GM19463 (cell line): ENCODE data around the gene ZFHX2.

Experiments used
- ATAC-seq: cut with Tn5 transposase; IDR thresholded peaks from one replicate; pipeline ENCODE4 v1.9.1; 2021; ENCODE audit warnings: mild to moderate bottlenecking, moderate library complexity; ENCODE audit not compliant: unreplicated experiment

Gene ZFHX2

DNA sequence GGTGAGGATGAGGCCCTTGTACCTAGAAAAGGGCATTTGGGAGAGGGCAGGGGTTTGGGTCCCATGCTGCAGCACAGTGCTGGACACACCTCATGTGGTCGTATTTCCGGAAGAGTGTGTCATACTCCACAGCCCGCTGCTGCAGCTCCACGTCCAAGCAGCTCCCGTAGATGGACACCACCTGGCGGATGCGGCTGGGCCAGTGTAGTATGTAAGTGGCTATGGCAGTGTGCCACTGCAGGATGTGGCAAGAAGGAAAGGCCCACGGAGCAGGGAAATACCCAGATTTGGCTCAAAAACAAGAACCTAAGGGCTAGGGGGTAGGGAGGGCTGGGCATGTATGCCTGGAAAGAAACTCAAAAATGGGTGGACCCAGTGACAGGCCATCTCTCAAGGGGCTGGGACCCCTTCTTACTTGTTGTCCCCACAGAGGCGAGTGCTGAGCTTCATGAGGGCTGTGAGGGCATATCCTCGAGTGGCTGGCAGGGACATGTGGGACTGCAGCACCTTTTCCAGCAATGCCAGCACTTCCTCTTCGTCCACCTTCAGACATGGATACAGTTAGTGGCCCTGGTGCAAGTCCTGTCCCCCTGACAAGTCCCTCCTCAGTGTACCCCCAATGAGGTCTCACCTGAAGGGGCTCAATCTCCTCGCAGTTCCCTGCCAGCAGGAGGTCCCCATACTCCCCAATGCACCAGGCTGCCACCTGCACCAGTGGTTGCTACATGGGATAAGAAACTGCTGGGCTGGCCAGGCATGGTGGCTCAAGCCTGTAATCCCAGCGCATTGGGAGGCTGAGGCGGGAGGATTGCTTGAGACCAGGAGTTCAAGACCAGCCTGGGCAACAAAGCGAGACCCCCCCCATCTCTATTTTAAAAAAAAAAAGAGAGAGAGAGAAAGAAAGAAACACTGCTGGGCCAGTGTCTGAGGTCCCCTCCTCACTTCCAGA, 10.6 kb upstream of the ZFHX2 start:
- no peak for ATAC-seq

- ATAC-seq: no peak
Measured at GRCh38 chr14:23561259-23561658, 9.7 kb upstream of the ZFHX2 start.

DNA sequence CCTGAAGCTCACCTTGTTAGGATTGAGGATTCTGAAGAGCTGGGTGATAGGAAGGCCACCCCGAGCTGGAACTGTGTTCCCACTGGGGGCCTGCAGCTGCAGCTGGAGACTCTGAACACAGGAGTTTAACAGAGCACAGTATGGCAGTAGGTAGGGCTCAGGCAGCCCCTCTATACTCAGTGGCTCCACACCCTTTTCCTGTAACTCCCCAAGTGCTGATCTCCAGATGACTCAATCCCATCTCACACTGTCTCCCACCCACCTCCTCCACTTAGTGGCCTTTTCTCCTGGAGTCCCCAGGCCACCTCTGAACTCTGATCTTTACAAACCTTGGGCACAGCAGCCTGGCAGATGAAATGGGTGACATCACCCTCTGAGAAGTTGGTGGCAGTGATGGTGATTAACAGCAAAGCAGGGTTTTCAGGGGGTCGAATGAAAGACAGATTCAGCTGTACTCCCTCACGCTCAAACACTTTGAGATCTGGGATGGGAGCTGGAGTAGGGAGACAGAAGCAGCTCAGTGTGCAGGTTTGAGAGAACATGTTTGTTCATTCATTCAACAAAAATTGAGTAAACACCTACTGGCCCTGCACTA, 8.5 kb upstream of the ZFHX2 start:
- ATAC-seq: no peak

DNA sequence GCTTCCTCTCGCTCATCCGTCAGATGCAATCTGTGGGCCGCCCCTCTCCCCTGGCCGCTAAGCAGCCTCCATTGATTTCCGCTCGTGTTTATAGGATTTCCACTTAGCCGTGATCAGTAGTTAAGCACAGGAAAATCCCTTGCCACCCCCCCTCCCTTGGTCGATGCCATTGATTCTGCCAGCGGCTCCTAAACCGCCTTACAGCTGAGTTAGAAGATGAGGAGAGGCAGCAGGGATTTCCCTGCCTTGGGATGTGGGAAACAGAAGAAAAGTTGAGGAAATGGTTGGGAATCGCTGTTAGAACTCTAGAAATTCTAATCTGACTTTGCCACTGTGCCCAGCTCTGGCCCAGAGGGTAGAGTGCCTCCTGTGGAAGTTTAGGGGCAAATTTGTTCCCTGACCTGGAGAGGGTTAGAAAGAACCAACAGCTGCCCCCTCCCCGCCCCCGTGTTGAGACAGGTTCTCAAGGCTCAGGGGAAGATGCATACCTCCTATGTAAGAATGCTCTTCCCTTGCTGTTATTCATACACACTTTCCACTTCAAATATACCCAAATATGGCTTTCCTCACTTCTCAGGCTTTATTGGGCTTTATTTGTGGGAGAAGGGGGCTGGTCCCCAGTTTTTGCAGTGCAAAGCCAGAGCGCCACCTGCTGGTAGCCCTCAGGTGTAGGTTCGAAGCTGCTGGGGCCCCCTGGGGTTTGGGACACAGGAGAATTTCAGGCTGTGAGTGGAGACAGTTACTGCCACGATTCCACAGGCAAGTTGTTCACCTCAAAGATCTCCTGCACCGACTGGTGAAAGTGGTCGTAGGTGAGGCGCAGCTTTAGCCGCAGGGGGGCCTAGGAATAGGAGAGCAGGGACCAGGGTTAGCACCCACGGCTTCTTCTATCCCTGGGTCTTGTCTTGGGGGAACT, 7.7 kb upstream of the ZFHX2 start:
- no peak for ATAC-seq

DNA sequence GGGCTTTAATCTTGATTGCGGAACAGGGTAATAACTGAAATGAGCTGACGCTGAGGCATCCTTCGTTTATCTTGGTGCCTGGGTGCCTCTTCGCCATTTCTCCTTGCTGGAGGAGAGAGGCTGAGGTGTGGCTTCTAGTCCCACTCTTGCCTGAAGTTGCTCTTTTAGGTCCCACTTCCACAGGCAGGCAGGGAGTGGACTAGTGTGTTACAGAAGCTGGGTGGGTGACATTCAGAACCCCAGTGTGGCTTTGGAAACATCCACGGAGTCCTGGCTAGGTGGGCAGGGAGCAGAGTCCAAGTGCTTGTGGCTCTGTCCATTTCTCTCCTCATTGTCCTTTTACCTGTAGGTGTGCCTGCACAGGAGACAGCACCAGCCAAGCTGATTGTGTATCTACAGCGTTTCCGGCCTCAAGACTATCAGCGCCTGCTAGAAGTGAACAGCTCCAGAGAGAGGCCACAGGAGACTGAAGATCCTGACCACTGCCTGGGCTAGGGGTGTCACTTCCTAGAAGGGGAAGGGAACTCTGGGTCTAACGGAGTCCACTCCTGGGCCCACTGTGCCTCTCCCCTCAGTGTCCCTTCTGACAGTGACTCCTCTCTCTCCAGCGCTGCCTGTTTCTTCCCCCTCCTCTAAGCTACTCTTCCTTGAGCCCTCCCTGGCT, 6.9 kb upstream of the ZFHX2 start:
- no peak for ATAC-seq

DNA sequence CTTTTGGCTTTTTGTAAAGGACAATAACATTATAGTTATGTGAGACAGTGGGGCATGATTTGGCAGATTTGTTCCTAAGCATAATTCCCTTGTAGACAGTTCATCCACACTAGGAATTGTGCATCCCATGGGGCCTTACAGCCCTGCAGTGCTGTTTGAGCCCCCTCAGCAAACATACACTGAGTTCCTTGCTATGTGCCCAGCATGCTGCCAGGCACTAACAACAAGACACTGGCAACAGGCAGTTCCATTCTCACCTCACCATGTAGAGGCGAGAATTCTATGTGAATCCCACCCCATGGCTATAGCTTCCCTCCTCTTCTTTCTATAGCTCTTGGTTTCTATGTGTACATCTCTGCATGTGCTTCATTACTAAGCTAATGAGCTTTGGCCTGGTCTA, 6.4 kb upstream of the ZFHX2 start:
- no peak for ATAC-seq

DNA sequence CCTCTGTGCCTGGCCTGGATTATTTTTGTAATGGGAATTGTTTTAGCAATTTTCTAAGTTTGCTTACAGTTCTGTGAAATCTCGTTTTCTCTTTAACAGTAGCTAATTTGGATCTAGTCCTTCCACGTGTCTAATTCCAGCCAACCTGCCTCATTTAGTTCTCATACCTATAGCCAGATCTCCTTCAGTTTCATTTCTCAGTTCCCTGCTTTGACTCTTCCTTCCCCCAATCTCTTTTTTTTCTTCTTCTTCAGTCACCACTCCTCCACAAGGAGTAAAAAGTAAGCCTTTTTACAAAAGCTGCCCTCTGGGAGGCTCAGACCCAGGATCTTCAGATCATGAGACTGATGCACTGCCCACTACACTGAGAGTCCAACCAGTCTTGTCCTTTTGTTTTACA, 6.0 kb upstream of the ZFHX2 start:
- no peak for ATAC-seq

DNA sequence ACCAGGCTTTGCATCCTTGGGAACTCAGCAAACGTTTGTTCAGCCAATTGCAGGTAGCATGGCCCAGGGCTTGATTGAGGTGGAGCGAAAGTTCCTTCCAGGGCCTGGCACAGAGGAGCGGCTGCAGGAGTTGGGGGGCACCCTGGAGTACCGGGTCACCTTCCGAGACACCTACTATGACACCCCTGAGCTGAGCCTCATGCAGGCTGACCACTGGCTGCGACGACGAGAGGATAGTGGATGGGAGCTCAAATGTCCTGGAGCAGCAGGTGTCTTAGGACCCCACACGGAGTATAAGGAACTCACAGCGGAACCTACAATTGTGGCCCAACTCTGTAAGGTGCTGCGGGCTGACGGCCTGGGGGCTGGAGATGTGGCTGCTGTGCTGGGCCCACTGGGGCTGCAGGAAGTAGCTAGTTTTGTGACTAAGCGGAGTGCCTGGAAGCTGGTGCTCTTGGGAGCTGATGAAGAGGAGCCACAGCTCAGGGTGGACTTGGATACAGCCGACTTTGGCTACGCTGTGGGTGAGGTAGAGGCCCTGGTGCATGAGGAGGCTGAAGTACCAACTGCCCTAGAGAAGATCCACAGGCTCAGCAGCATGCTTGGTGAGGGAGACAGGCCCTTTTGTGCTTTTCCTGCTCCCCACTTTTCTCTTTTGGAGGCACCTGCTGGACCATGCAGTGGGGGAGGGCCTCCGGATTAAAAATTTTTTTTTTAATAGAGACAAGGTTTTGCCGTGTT, 5.3 kb upstream of the ZFHX2 start:
- no peak for ATAC-seq

GRCh38 chr14:23555882-23556699, 4.5 kb upstream of the ZFHX2 start, which contains the start of gene THTPA:
Gene THTPA (plus strand): TSS chr14:23556271. CDS start chr14:23556758, 487 bp downstream.
- ATAC-seq: peak; percentile 84

- ATAC-seq: peak; percentile 2
Measured at GRCh38 chr14:23555533-23555881, 3.9 kb upstream of the ZFHX2 start.

GRCh38 chr14:23550812-23551265, 726 bp downstream of the ZFHX2 start:
- ATAC-seq: no peak

DNA sequence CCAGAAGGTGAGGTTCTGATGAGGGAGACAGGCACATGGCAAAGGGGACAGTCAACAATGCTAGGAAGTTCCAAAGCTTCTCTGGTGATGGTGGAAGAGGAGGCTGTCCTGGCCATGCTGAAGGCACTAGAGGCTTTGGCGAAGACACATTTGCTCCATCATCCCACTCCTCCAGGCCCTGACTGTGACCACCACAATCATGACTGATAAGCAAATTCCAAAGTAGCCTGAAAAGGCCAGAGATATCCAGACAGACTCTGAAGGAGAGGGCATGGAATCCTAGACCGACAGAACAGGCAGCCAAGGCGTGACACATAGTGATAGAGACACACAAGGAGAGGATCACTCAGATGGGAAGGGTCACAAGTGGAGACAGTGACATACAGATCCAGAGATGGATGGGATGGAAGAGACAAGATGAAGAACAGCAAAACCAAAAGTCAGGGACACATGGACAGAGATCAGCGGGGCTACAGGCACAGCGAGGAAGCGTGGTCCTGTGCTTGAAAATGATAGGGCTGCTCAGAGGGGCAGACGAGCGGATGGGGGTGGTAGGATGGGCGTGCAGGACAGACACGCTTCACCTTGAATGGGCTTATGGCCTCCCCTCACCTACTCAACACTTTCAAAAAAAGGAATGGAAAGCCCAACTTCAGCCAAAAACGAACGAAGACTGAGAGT, 1.3 kb downstream of the ZFHX2 start:
- ATAC-seq: no peak

- no peak for ATAC-seq
Measured at GRCh38 chr14:23548351-23549318, 2.9 kb downstream of the ZFHX2 start.

- no peak for ATAC-seq
Measured at GRCh38 chr14:23547924-23548323, 3.6 kb downstream of the ZFHX2 start.

GRCh38 chr14:23546450-23547035, 5.0 kb downstream of the ZFHX2 start:
- no peak for ATAC-seq

DNA sequence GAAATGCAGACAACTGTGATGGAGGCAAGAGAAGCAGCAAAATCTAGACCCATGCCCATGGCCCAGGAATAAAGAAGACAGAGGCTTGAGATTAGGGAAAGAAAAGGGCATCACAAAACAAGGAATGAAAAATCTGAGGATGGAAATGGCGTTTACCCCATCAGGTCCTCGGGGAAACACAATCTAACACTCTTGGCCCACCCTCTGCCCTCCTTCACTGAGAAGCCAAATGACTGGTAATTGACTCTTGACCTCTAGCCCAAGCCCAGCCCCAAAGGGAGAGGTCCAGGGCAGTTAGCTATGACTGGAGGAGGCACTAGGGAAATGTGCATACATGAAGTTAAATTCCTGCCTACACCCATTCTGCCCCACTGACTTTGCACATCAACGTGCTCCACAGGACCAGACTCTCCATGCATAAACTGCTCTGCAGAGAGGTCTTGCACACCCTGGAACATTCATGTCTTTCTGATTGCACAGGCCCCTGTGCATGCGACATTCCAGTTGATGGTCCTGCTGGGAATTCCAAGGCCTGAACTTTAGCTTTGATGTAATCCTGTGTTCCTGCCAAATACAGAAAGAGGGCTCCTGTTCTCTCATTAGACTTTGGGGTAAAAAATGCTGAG, 5.7 kb downstream of the ZFHX2 start:
- no peak for ATAC-seq
